AG10803 (cell line): ENCODE results near the gene IGFBP3.

Source experiments
- DNase-seq: peaks from one replicate; pipeline ENCODE4 v3.0.0; 2010; ENCODE audit warnings: low read depth
- H3K4me3 ChIP-seq: 2 replicates; pipeline ENCODE4 v1.5.1; 2011; ENCODE audit warnings: mild to moderate bottlenecking, low read length, control low read depth
- CTCF ChIP-seq: conservative IDR thresholded peaks from 2 replicates; pipeline ENCODE4 v1.5.1; 2011; ENCODE audit warnings: mild to moderate bottlenecking, low read length, control low read depth, inconsistent platforms

The IGFBP3 gene

GRCh38 chr7:45888993-45889366 is 32.1 kb downstream of the IGFBP3 start:
- H3K4me3 ChIP-seq, result peak overlapping the region; percentile 10; the same call in 1 of the 2 replicates
- DNase-seq, result no peak
- no peak for TF ChIP-seq CTCF

GRCh38 chr7:45888185-45888992 is 32.7 kb downstream of the IGFBP3 start, which contains the start of gene IGFBP1:
TSS of gene IGFBP1 (plus strand) at chr7:45888488. CDS start at chr7:45888653, 165 bp downstream.
- no peak for TF ChIP-seq CTCF
- peak; percentile 28 for DNase-seq
- peak within 1 kb of the TSS; percentile 51 for H3K4me3 ChIP-seq

- DNase-seq, result no peak
- TF ChIP-seq CTCF, result no peak
- no peak overlapping the region for H3K4me3 ChIP-seq
Observed at GRCh38 chr7:45886931-45887667, 34.0 kb downstream of the IGFBP3 start.

GRCh38 chr7:45885264-45885882 is 35.7 kb downstream of the IGFBP3 start:
- no peak overlapping the region for H3K4me3 ChIP-seq
- no peak for TF ChIP-seq CTCF
- peak; percentile 30 for DNase-seq

GRCh38 chr7:45884136-45884535 is 36.9 kb downstream of the IGFBP3 start:
- no peak for TF ChIP-seq CTCF
- no peak overlapping the region for H3K4me3 ChIP-seq
- no peak for DNase-seq

GRCh38 chr7:45882465-45882810 is 38.6 kb downstream of the IGFBP3 start:
- TF ChIP-seq CTCF, result no peak
- H3K4me3 ChIP-seq, result no peak overlapping the region
- no peak for DNase-seq
